HUES64 (cell line): ENCODE measurements around the gene DEPDC1B.
"Not testable (repeated sequence)": the region's sequence is repeated elsewhere in the genome, so short reads cannot be mapped to it uniquely, and the experiment has no call there.

Experiments used
- H3K27ac ChIP-seq: 2 replicates; pipeline ENCODE4 v1.7.0; 2013; ENCODE audit warnings: low read depth, low read length, inconsistent platforms
- H3K27me3 ChIP-seq: 2 replicates; pipeline ENCODE4 v1.6.1; 2013; ENCODE audit warnings: mild to moderate bottlenecking, low read length; ENCODE audit not compliant: insufficient read depth
- H3K36me3 ChIP-seq: 2 replicates; pipeline ENCODE4 v1.6.1; 2013; ENCODE audit warnings: mild to moderate bottlenecking, low read length; ENCODE audit not compliant: insufficient read depth
- H3K4me1 ChIP-seq: 2 replicates; pipeline ENCODE4 v1.6.1; 2013; ENCODE audit warnings: mild to moderate bottlenecking, low read length, moderate library complexity; ENCODE audit not compliant: insufficient read depth
- H3K4me3 ChIP-seq: 2 replicates; pipeline ENCODE4 v1.5.1; 2013; ENCODE audit warnings: mild to moderate bottlenecking, low read length, moderate library complexity
- H3K9ac ChIP-seq: 2 replicates; pipeline ENCODE4 v1.6.1; 2013; ENCODE audit warnings: mild to moderate bottlenecking, low read depth, low read length
- H3K9me3 ChIP-seq: 2 replicates; pipeline ENCODE4 v1.6.1; 2013; ENCODE audit warnings: low read depth, low read length; ENCODE audit not compliant: insufficient read depth
- WGBS: fragments of 150-250, 120-280 bp; methylation state at CpG from one replicate; pipeline ENCODE4 v1.1.7; 2013; ENCODE audit warnings: missing lambda C conversion rate; 5-methylcytosine and 5-hydroxymethylcytosine counted together

DEPDC1B gene

DNA sequence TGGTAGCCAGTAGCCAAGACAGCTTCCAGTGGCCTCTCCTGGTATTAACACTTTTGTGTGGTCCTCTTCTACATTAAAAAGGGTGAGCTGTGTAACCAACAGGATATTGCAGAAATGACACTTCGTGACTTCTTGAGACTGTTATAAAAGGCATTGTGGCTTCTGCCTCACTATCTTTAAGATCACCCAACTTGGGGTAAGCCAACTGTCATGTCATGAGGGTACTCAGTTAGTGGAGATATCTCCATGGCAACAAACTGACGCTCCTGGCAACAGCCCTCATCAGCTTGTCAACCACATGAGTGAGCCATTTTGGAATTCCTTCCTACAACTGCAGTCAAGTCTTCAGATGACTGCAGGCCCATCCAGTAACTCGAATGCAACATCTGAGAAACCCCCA is 121.7 kb downstream of the DEPDC1B start:
- WGBS = 94% methylated on average over 3 of the region's 3 CpGs
- 0 out of 2 replicates have a peak, but pooled peaks cover 4% of the 10 kb centered on the region for H3K36me3 ChIP-seq
- H3K27ac ChIP-seq = no peak overlapping the region
- no peaks in the 10 kb centered on the region for H3K27me3 ChIP-seq
- no peak overlapping the region for H3K4me3 ChIP-seq
- H3K9me3 ChIP-seq = peaks cover 35% of the 10 kb centered on the region
- H3K4me1 ChIP-seq = no peaks in the 10 kb centered on the region
- H3K9ac ChIP-seq = no peak overlapping the region

DNA sequence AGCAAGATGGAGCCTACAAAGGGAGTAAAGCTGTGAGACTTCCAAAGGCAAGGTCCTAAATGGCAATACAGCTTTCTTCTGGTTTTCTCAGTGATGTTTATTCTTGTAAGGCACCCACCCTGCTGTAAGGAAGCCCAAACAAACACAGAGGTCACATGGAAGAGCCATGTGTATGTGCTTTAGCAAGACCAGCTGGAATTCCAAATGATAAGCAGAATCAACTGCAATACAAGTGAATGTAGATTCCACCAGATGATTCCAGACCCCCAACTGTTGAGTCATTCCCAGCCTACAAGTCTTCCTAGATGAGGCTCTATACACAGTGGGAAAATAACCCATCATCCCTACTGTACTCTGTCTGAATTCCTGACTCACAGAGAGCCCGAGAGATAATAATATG is 122.8 kb downstream of the DEPDC1B start:
- WGBS = no CpG with 5 or more reads among the region's 1 CpG
- Histone ChIP-seq H3K4me1 (no peaks in the 10 kb centered on the region), H3K9me3 (peaks cover 35% of the 10 kb centered on the region), H3K27ac (no peak overlapping the region), H3K27me3 (no peaks in the 10 kb centered on the region), H3K36me3 (0 out of 2 replicates have a peak, but pooled peaks cover 4% of the 10 kb centered on the region), H3K4me3 (no peak overlapping the region), H3K9ac (no peak overlapping the region)

DNA sequence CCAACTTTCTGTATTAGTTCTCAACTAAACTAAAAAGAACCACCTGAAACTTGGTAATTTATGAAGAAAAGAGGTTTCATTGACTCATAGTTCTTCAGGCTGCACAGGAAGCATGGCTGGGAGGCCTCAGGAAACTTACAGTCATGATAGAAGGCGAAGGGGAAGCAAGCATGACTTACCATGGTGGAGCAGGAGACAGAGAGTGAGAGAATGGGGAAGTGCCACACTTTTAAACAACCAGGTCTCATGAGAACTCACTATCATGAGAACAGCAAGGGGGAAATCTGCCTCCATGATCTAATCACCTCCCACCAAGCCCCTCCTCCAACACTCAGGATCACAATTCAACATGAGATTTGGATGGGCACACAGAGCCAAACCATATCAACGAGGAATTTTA is 123.5 kb downstream of the DEPDC1B start:
- H3K9me3 ChIP-seq = peaks cover 35% of the 10 kb centered on the region
- 0 out of 2 replicates have a peak, but pooled peaks cover 4% of the 10 kb centered on the region for H3K36me3 ChIP-seq
- 95% methylated on average over 2 of the region's 2 CpGs for WGBS
- H3K27ac ChIP-seq = no peak overlapping the region
- H3K4me3 ChIP-seq = no peak overlapping the region
- H3K27me3 ChIP-seq = no peaks in the 10 kb centered on the region
- H3K9ac ChIP-seq = no peak overlapping the region
- H3K4me1 ChIP-seq = no peaks in the 10 kb centered on the region

DNA sequence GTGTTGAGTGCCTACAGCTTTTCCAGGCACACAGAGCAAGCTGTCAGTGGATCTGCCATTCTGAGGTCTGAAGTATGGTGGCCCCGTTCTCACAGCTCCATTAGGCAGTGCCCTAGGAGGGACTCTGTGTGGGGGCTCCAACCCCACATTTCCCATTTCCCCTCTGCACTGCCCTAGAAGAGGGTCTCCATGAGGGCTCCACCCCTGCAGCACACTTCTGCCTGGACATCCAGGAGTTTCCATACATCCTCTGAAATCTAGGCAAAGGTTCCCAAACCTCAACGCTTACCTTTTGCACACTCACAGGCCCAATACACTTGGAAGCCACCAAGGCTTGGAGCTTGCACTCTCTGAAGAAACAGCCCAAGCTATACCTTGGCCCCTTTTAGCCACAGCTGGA is 131.3 kb downstream of the DEPDC1B start:
- WGBS = 95% methylated on average over 2 of the region's 2 CpGs
- H3K27ac ChIP-seq = no peak overlapping the region
- no peaks in the 10 kb centered on the region for H3K27me3 ChIP-seq
- no peaks in the 10 kb centered on the region for H3K4me1 ChIP-seq
- no peak overlapping the region for H3K9ac ChIP-seq
- H3K9me3 ChIP-seq = peaks cover 16% of the 10 kb centered on the region
- no peak overlapping the region for H3K4me3 ChIP-seq
- no peaks in the 10 kb centered on the region for H3K36me3 ChIP-seq

DNA sequence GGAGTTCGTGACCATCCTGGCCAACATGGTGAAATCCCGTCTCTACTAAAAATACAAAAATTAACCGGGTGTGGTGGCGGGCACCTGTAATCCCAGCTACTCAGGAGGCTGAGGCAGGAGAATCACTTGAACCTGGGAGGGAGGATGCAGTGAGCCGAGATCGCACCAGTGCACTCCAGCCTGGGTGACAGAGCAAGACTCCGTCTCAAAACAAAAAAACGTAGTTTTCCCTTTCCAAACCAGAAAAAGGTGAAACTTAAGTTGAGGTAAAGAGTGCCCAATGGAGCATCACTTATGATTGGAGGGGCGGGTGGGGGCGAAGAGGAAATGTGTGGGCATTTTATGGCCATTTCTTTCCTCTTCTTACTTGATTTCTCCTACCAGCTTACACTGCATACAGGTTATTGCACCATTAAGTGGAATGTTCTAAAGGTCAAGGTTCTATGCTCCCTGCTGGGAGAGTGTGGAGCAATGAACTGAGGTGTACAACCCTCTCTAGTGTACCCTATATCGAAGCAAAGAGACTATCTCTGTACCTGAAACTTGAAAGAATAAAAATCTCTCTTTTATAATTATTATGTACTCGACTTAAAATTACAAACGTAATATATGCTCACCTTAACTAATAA is 136.2 kb downstream of the DEPDC1B start:
- Histone ChIP-seq H3K27ac (no peak overlapping the region), H3K9ac (no peak overlapping the region), H3K4me3 (no peak overlapping the region), H3K27me3 (no peaks in the 10 kb centered on the region), H3K9me3 (peaks cover 12% of the 10 kb centered on the region), H3K4me1 (no peaks in the 10 kb centered on the region), H3K36me3 (no peaks in the 10 kb centered on the region)
- 91% methylated on average over 9 of the region's 13 CpGs for WGBS

DNA sequence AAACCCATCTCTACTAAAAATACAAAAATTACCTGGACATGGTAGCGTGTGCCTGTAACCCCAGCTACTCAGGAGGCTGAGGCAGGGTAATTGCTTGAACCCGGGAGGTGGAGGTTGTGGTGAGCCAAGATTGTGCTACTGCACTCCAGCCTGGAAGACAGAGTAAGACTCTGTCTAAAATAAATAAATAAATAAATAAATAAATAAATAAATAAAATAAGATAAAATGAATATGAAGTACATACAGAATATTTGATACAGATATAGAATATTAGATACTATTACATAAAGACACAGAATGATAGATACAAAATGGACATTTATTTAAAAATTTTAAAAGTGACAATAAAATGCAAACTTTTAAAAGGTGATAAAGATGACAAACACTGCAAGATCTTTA is 146.7 kb downstream of the DEPDC1B start:
- H3K9ac ChIP-seq, H3K36me3 ChIP-seq, H3K4me3 ChIP-seq, H3K27ac ChIP-seq, H3K27me3 ChIP-seq, H3K4me1 ChIP-seq: not testable (repeated sequence)
- WGBS = 98% methylated on average over 2 of the region's 2 CpGs
- peaks cover 11% of the 10 kb centered on the region for H3K9me3 ChIP-seq

DNA sequence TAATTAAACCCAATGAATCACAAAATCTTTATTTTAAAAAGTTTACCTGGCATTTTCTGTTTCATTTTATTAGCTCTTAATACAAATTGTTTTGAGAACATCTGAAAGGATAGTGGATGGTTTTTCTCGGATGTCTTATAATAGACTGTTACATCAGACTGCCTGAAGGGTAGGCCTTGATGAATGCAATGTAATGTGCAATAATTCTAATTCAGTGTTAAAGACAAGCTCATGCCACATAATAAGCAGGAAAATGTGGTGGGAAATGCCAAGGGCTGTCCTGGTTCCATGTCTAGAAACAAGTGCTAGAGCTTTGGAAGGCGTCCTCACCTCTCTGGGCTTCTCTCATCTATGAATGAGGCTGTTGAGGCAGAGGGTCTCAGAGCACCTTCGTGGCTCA is 148.1 kb downstream of the DEPDC1B start:
- no peak overlapping the region for H3K9ac ChIP-seq
- H3K4me3 ChIP-seq = no peak overlapping the region
- H3K9me3 ChIP-seq = peaks cover 11% of the 10 kb centered on the region
- WGBS = 89% methylated on average over 3 of the region's 3 CpGs
- H3K27ac ChIP-seq = no peak overlapping the region
- H3K27me3 ChIP-seq = no peaks in the 10 kb centered on the region
- H3K4me1 ChIP-seq = no peaks in the 10 kb centered on the region
- no peaks in the 10 kb centered on the region for H3K36me3 ChIP-seq

DNA sequence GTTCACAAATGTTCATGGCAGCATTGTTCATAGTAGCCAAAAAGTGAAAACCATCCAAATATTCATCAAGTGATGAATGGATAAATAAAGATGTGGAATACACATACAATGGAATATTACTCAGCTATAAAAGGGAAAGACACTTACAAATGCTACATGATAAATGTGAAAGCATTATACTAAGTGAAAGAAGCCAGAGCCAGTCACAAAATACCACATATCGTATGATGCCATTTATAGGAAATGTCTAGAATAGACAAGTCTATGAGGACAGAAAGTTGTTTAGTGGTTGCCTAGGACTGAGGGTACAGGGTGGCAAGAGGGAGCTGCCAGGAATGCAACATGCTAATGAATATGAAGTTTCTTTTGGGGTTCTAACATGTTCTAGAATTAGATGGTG is 148.7 kb downstream of the DEPDC1B start:
- H3K9me3 ChIP-seq = peaks cover 10% of the 10 kb centered on the region
- no peaks in the 10 kb centered on the region for H3K36me3 ChIP-seq
- no peak overlapping the region for H3K4me3 ChIP-seq
- 100% methylated on average over 1 of the region's 1 CpG for WGBS
- no peak overlapping the region for H3K9ac ChIP-seq
- no peaks in the 10 kb centered on the region for H3K4me1 ChIP-seq
- H3K27me3 ChIP-seq = no peaks in the 10 kb centered on the region
- no peak overlapping the region for H3K27ac ChIP-seq

DNA sequence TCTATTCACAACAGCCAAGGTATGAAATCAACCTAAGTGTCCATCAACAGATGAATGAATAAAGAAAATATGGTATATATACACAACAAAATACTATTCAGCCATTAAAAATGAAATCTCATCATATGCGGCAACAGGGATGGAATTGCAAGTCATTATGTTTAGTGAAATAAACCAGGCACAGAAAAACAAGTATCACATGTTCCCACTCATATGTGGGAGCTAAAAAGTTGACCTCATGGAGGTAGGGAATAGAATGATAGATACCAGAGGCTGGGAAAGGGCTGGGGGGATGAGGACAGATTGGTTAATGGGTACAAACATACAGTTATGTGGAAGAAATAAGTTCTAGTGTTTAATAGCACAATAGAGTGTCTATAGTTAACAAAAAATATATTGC is 149.7 kb downstream of the DEPDC1B start:
- Histone ChIP-seq H3K27ac (no peak overlapping the region), H3K27me3 (no peaks in the 10 kb centered on the region), H3K9me3 (peaks cover 3% of the 10 kb centered on the region; the same call in 1 of the 2 replicates), H3K36me3 (no peaks in the 10 kb centered on the region), H3K4me3 (no peak overlapping the region), H3K9ac (no peak overlapping the region), H3K4me1 (no peaks in the 10 kb centered on the region)
- WGBS = no CpG with 5 or more reads among the region's 1 CpG

DNA sequence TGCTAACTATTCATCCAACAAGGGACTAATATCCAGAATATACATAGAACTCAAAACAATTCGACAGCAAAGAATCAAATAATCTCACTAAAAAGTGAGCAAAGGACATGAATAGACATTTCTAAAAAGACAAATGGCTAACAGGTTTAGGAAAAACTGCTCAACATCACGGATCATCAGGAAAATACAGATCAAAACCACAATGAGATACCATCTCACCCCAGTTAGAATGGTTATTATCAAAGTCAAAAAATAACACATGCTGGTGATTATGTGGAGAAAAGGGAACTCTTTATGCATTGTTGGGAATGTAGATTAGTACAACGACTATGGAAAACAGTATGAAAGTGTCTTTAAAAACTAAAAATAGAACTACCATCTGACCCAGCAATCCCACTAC is 150.1 kb downstream of the DEPDC1B start:
- Histone ChIP-seq H3K4me3 (no peak overlapping the region), H3K9me3 (no peaks in the 10 kb centered on the region), H3K27me3 (no peaks in the 10 kb centered on the region), H3K9ac (no peak overlapping the region), H3K36me3 (no peaks in the 10 kb centered on the region), H3K4me1 (no peaks in the 10 kb centered on the region), H3K27ac (no peak overlapping the region)
- 94% methylated on average over 2 of the region's 3 CpGs for WGBS
